GM13976 (cell line): ENCODE data around the gene WDR81.

ENCODE experiments used
- DNase-seq: peaks from one replicate; pipeline ENCODE4 v3.0.0; 2012; ENCODE audit warnings: low spot score
- in situ Hi-C: fragments of 300-500 bp; cut with MboI; formaldehyde crosslinking; loops from one replicate; pipeline ENCODE4 v1.12.0; 2022; ENCODE audit warnings: low sequenced_read_pairs, mixed read lengths, inconsistent platforms; ENCODE audit not compliant: unreplicated experiment
- TF ChIP-seq, protein P1 (sequence below): IDR thresholded peaks from 2 replicates; pipeline ENCODE4 v1.5.1; 2012; ENCODE audit warnings: borderline replicate concordance, mild to moderate bottlenecking; ENCODE audit not compliant: insufficient read depth; ENCODE audit errors: extremely low read depth, missing control alignments, control extremely low read depth

WDR81 gene

DNA sequence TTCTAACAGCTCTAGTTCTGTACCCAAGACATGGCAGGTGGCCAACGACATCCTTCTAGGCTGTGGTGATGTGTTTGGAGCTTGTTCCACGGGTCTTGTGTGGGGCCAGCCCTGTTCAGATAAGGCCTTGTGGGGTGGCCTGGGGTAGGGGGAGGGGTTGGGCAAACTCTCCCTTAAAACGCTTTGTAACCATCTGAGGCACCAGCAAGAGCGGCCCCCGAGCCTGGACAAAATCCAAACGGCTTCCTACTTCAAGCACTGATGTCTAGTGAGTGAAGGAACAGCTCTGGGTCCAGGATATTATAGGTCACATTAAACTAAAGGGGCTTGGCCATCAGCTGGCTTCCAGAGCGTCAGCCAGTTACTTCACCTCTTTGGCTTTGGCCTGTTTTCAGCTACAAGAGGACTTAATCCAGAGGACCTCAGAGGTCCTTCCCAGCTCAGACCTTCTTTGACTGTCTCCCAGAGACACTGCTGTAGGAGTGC is 49.2 kb downstream of the WDR81 start:
- in situ Hi-C loops: no loop called here
- DNase-seq: no peak
- TF ChIP-seq, protein P1, sequence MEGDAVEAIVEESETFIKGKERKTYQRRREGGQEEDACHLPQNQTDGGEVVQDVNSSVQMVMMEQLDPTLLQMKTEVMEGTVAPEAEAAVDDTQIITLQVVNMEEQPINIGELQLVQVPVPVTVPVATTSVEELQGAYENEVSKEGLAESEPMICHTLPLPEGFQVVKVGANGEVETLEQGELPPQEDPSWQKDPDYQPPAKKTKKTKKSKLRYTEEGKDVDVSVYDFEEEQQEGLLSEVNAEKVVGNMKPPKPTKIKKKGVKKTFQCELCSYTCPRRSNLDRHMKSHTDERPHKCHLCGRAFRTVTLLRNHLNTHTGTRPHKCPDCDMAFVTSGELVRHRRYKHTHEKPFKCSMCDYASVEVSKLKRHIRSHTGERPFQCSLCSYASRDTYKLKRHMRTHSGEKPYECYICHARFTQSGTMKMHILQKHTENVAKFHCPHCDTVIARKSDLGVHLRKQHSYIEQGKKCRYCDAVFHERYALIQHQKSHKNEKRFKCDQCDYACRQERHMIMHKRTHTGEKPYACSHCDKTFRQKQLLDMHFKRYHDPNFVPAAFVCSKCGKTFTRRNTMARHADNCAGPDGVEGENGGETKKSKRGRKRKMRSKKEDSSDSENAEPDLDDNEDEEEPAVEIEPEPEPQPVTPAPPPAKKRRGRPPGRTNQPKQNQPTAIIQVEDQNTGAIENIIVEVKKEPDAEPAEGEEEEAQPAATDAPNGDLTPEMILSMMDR: no peak

DNA sequence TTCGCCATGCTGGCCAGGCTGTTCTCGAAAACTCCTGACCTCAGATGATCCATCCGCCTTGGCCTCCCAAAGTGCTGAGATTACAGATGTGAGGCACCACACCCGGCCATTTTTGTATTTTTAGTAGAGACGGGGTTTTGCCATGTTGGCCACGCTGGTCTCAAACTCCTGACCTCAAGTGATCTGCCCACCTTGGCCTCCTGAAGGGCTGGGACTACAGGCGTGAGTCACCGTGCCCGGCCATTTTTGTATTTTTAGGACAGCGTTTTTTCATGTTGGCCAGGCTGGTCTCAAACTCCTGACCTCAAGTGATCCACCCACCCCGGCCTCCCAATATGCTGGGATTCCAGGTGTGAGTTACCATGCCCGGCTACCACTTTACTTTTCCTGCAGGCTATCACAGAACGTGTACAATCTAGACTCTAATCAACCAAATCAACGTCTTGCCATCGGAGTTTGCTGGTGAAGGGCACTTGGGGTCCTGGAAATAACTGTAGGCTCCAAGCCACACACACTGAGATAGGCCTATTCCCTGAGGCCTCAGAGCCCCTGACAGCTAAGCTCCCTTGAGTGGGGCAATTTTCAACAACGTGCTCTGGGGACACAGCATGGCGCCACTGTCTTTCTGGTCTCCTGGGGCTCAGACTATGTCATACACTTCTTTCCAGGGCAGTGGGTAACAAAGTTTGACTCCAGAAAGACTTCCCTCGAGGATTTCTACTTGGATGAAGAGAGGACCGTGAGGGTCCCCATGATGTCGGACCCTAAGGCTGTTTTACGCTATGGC is 50.1 kb downstream of the WDR81 start:
- in situ Hi-C loops: no loop called here
- DNase-seq: no peak
- TF ChIP-seq, protein P1: no peak

DNA sequence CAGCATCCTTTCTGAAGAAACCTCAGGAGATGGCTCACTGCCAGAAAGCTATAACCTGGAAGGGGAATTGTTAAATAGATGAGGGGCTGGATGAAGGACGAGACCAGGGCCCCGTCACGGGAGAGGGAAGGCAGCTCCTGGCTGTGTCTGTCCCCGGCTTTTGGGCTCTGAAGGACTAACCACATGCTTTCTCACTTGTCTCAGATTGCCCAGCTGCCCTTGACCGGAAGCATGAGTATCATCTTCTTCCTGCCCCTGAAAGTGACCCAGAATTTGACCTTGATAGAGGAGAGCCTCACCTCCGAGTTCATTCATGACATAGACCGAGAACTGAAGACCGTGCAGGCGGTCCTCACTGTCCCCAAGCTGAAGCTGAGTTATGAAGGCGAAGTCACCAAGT is 51.8 kb downstream of the WDR81 start:
- no peak for DNase-seq
- TF ChIP-seq, protein P1: no peak
- in situ Hi-C loops: no loop called here

DNA sequence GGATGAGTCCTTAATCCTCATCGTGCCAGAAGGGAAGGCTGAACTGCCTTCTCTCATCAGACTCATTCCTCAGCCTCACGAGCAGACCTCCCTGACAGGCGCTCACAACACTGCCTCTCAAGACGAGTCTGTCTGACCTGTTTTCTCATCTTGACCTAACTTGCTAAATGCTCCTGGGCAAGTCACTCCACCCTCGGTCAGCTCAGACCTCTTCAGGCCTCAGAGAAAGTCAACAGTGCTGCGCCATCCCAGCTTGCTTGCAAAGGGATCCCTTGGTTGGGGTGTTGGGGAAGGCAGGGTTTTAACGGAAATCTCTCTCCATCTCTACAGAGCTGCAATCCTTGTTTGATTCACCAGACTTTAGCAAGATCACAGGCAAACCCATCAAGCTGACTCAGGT is 52.4 kb downstream of the WDR81 start:
- no peak for DNase-seq
- in situ Hi-C loops: no loop called here
- TF ChIP-seq, protein P1: no peak

DNA sequence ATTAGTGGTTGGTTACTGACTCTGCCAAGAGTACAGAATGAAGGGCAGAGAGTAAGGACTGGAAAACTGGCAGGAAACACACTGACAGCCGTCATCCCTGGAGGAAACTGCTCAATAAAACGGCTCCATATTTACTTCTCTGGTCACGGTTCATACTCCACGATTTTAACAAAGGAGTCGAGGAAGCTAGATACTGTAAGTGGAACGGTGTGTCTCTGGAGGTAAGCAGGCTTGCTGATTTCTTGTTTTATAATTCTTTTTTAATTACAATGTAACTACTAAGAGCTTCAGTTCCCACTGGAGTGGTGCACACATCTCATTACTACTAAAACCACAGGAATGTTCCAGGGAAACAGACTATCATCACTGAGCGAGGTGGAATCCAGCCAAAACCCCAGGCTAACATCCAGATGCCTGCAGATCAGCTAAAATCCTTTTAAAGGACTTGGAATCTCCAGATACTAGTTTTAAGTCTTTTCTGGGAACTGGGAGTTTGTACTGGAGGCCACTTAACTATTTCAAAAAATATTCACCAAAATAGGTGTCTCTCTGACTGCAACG is 55.1 kb downstream of the WDR81 start:
- in situ Hi-C loops: no loop called here
- no peak for DNase-seq

DNA sequence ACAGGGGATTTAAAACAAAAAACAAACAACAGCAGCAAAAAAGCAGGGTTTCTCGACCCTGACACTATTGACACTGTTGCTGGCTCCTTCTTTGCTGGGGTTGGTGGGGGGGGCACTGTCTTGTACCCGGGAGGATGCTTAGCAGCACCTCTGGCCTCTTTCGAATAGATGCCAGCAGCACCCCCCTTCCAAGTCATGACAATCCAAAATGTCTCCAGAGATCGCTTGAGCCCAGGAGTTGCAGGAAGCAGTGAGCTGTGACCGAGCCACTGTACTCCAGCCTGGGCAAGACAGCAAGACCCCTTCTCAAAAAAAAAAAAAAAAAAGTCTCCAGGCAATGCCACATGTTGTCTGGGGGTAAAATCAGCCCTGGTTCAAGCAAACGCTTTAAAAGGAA is 57.7 kb downstream of the WDR81 start:
- no peak for DNase-seq
- in situ Hi-C loops: no loop called here
- TF ChIP-seq, protein P1: no peak

More for the DNA sequence above, 55.1 kb downstream of the WDR81 start:
- TF ChIP-seq, protein P1: no peak

DNA sequence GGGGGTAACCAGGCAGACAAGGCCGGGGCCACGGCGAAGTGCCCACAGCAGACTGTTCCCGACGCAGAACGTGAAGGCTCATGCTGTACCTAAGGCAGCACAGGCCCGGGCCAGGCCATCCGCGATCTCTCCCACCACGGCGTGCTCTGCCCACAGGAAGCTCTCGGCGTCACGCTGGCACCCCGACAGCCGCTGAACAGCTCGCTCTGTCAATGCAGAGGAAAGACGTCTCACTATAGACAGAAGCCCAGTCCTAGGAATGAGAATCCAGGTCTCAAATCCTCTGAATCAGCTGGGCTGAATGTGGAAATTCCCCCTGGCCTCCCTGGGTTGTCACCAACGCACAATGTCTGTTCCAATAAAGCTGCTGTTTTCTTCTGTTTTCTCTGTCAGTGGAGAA is 58.8 kb downstream of the WDR81 start:
- TF ChIP-seq, protein P1: no peak
- no peak for DNase-seq
- in situ Hi-C loops: no loop called here
